GM12801 (cell line): Measurements from ENCODE around the gene AHSG.

ENCODE experiments used
- CTCF ChIP-seq: IDR thresholded peaks from one replicate; pipeline ENCODE4 v1.5.1; 2011; ENCODE audit warnings: control low read depth; ENCODE audit not compliant: insufficient read length; ENCODE audit errors: extremely low read depth

Gene AHSG

GRCh38 chr3:186570941-186571643 is 41.8 kb upstream of the AHSG start:
- TF ChIP-seq CTCF, result no peak

GRCh38 chr3:186571644-186572013 is 41.2 kb upstream of the AHSG start:
- no peak for TF ChIP-seq CTCF

- TF ChIP-seq CTCF, result no peak
Measured at GRCh38 chr3:186577521-186577920, 35.3 kb upstream of the AHSG start.

- TF ChIP-seq CTCF, result no peak
Measured at GRCh38 chr3:186580785-186581184, 32.1 kb upstream of the AHSG start.

- TF ChIP-seq CTCF, result no peak
Measured at GRCh38 chr3:186582541-186582940, 30.3 kb upstream of the AHSG start.

- TF ChIP-seq CTCF, result no peak
Measured at GRCh38 chr3:186583831-186584230, 29.0 kb upstream of the AHSG start.

- TF ChIP-seq CTCF, result no peak
Measured at GRCh38 chr3:186587183-186587582, 25.7 kb upstream of the AHSG start.
